ENCODE measurements around the gene THUMPD2. TPM values are rescaled to one million over a fixed set of nuclear protein-coding genes. Genes with fewer than 3 reads are reported as not detected.
"Not testable (repeated sequence)": the region's sequence is repeated elsewhere in the genome, so short reads cannot be mapped to it uniquely, and the experiment has no call there.

THUMPD2 gene
- 17.4 and 22.2 TPM in 2 replicates for total RNA-seq (2014; rRNA removed; shearing (Covaris generic))

- in situ Hi-C loops (cut with HindIII; ENCODE audit: low sequenced_read_pairs), result no loop called here
- peak; percentile 77 for DNase-seq (ENCODE audit: low spot score)
Observed at GRCh38 chr2:39778775-39779340, at the start of gene THUMPD2. Gene THUMPD2, minus strand, starts transcription at chr2:39779258. Its CDS starts 19 bp downstream, at chr2:39779239.

GRCh38 chr2:39821871-39822270 is 42.8 kb upstream of the THUMPD2 start:
- in situ Hi-C loops (cut with HindIII; ENCODE audit: low sequenced_read_pairs), result no loop called here

GRCh38 chr2:39816845-39817244 is 37.8 kb upstream of the THUMPD2 start:
- in situ Hi-C loops (cut with HindIII; ENCODE audit: low sequenced_read_pairs), result no loop called here
- DNase-seq (ENCODE audit: low spot score), result no peak

More at GRCh38 chr2:39821871-39822270, 42.8 kb upstream of the THUMPD2 start:
- no peak for DNase-seq (ENCODE audit: low spot score)

GRCh38 chr2:39816428-39816827 is 37.4 kb upstream of the THUMPD2 start:
- DNase-seq (ENCODE audit: low spot score), result no peak
- in situ Hi-C loops (cut with HindIII; ENCODE audit: low sequenced_read_pairs), result no loop called here

GRCh38 chr2:39805936-39806608 is 27.0 kb upstream of the THUMPD2 start:
- peak; percentile 76 for DNase-seq (ENCODE audit: low spot score)
- in situ Hi-C loops (cut with HindIII; ENCODE audit: low sequenced_read_pairs), result no loop called here

GRCh38 chr2:39803839-39804238 is 24.8 kb upstream of the THUMPD2 start:
- in situ Hi-C loops (cut with HindIII; ENCODE audit: low sequenced_read_pairs), result no loop called here

GRCh38 chr2:39800752-39801151 is 21.7 kb upstream of the THUMPD2 start:
- in situ Hi-C loops (cut with HindIII; ENCODE audit: low sequenced_read_pairs), result no loop called here
- no peak for DNase-seq (ENCODE audit: low spot score)

More at GRCh38 chr2:39803839-39804238, 24.8 kb upstream of the THUMPD2 start:
- no peak for DNase-seq (ENCODE audit: low spot score)

GRCh38 chr2:39796134-39796533 is 17.1 kb upstream of the THUMPD2 start:
- DNase-seq (ENCODE audit: low spot score), result no peak
- in situ Hi-C loops (cut with HindIII; ENCODE audit: low sequenced_read_pairs), result no loop called here

- in situ Hi-C loops (cut with HindIII; ENCODE audit: low sequenced_read_pairs); DNase-seq (ENCODE audit: low spot score): not testable (repeated sequence)
Observed at GRCh38 chr2:39790216-39790818, 11.3 kb upstream of the THUMPD2 start.

GRCh38 chr2:39787950-39788349 is 8.9 kb upstream of the THUMPD2 start:
- in situ Hi-C loops (cut with HindIII; ENCODE audit: low sequenced_read_pairs), result no loop called here
- no peak for DNase-seq (ENCODE audit: low spot score)

- no peak for DNase-seq (ENCODE audit: low spot score)
- in situ Hi-C loops (cut with HindIII; ENCODE audit: low sequenced_read_pairs), result no loop called here
Observed at GRCh38 chr2:39786761-39787522, 7.9 kb upstream of the THUMPD2 start.

GRCh38 chr2:39782591-39782990 is 3.5 kb upstream of the THUMPD2 start:
- in situ Hi-C loops (cut with HindIII; ENCODE audit: low sequenced_read_pairs), result no loop called here
- DNase-seq (ENCODE audit: low spot score), result no peak

GRCh38 chr2:39781697-39782096 is 2.6 kb upstream of the THUMPD2 start:
- in situ Hi-C loops (cut with HindIII; ENCODE audit: low sequenced_read_pairs), result no loop called here
- no peak for DNase-seq (ENCODE audit: low spot score)

- in situ Hi-C loops (cut with HindIII; ENCODE audit: low sequenced_read_pairs), result no loop called here
- no peak for DNase-seq (ENCODE audit: low spot score)
Observed at GRCh38 chr2:39780825-39781600, 2.0 kb upstream of the THUMPD2 start.

- in situ Hi-C loops (cut with HindIII; ENCODE audit: low sequenced_read_pairs), result no loop called here
Observed at GRCh38 chr2:39779927-39780326, 869 bp upstream of the THUMPD2 start.

GRCh38 chr2:39779341-39779851 is 338 bp upstream of the THUMPD2 start:
- peak; percentile 52 for DNase-seq (ENCODE audit: low spot score)
- in situ Hi-C loops (cut with HindIII; ENCODE audit: low sequenced_read_pairs), result no loop called here

More at GRCh38 chr2:39779927-39780326, 869 bp upstream of the THUMPD2 start:
- no peak for DNase-seq (ENCODE audit: low spot score)

- in situ Hi-C loops (cut with HindIII; ENCODE audit: low sequenced_read_pairs), result no loop called here
- DNase-seq (ENCODE audit: low spot score), result peak; percentile 53
Observed at GRCh38 chr2:39778233-39778632, 825 bp downstream of the THUMPD2 start.

- peak; percentile 53 for DNase-seq (ENCODE audit: low spot score)
- in situ Hi-C loops (cut with HindIII; ENCODE audit: low sequenced_read_pairs), result no loop called here
Observed at GRCh38 chr2:39772812-39773152, 6.3 kb downstream of the THUMPD2 start.
